Endothelial cell of umbilical vein (primary cell): ENCODE data around the gene TERT.

ENCODE experiments used
- CTCF ChIP-seq, 2 donors: IDR thresholded peaks; 1 replicate in 1 of 2; 2 replicates in 1 of 2; pipeline ENCODE4 v1.5.1; 2011; ENCODE audit warnings: low read length in 2 of 2, mild to moderate bottlenecking in 2 of 2, moderate library complexity in 2 of 2, control low read depth in 1 of 2, inconsistent platforms in 1 of 2, low read depth in 1 of 2; ENCODE audit not compliant: insufficient read depth in 1 of 2; ENCODE audit errors: extremely low read depth in 1 of 2
- EZH2 ChIP-seq: IDR thresholded peaks from 2 replicates; pipeline ENCODE4 v1.6.1; 2012; ENCODE audit warnings: borderline replicate concordance, low read depth, mild to moderate bottlenecking, moderate library complexity, low read length, inconsistent platforms; ENCODE audit not compliant: severe bottlenecking
- FOS ChIP-seq: IDR thresholded peaks from 2 replicates; pipeline ENCODE4 v1.6.1; 2011; ENCODE audit warnings: mild to moderate bottlenecking, low read length, moderate library complexity, borderline replicate concordance; ENCODE audit not compliant: insufficient read depth
- GATA2 ChIP-seq: IDR thresholded peaks from 2 replicates; pipeline ENCODE4 v1.7.0; 2011; ENCODE audit warnings: low read depth, mild to moderate bottlenecking, moderate library complexity, mixed read lengths, low read length; ENCODE audit not compliant: insufficient read length, insufficient read depth
- JUN ChIP-seq: IDR thresholded peaks from 2 replicates; pipeline ENCODE4 v1.6.1; 2011; ENCODE audit warnings: borderline replicate concordance, low read depth; ENCODE audit not compliant: insufficient read length, insufficient read depth
- MAX ChIP-seq: IDR thresholded peaks from 2 replicates; pipeline ENCODE4 v1.6.1; 2011; ENCODE audit not compliant: insufficient read depth, insufficient read length
- POLR2A ChIP-seq: IDR thresholded peaks from 2 replicates; pipeline ENCODE4 v1.6.1; 2012; ENCODE audit warnings: low read depth, mild to moderate bottlenecking, control low read depth, low read length
- POLR2AphosphoS5 ChIP-seq: IDR thresholded peaks from 2 replicates; pipeline ENCODE4 v1.6.1; 2012; ENCODE audit warnings: low read depth, mild to moderate bottlenecking, control low read depth, low read length, moderate library complexity; ENCODE audit not compliant: insufficient read depth

GRCh38 chr5:1229822-1230221, 65.0 kb downstream of the TERT start:
- no peak for TF ChIP-seq CTCF (IDR thresholded peaks at IDR 0.05; ENCODE audit: extremely low read depth in 1 of 2, insufficient read depth in 1 of 2, low read depth in 1 of 2, low read length in 2 of 2)
- no peak for TF ChIP-seq POLR2A
- no peak for TF ChIP-seq JUN
- no peak for TF ChIP-seq POLR2AphosphoS5
- TF ChIP-seq MAX = no peak
- TF ChIP-seq EZH2 = no peak
- no peak for TF ChIP-seq GATA2
- TF ChIP-seq FOS = no peak
